A549 (cell line): ENCODE data around the gene HNMT.

ENCODE experiments used
- EHF ChIP-seq: fragments of 250-450 bp; sonication (Bioruptor Pico); IDR thresholded peaks from 2 replicates; pipeline ENCODE4 v1.5.0; 2020; ENCODE audit warnings: mild to moderate bottlenecking
- EP300 ChIP-seq, 2 experiments: fragments of >200 bp; sonication (Bioruptor Twin); formaldehyde crosslinking; IDR thresholded peaks; 2 replicates in 1 of 2; 3 replicates in 1 of 2; pipeline ENCODE4 v1.6.1; 2016 to 2017
- JUNB ChIP-seq: fragments of >200 bp; sonication (Bioruptor Twin); formaldehyde crosslinking; IDR thresholded peaks from 2 replicates; pipeline ENCODE4 v1.6.1; 2016
- PHF8 ChIP-seq: fragments of 200-600 bp; sonication (generic); IDR thresholded peaks from 2 replicates; pipeline ENCODE4 v1.6.1; 2016; ENCODE audit warnings: low read depth, mild to moderate bottlenecking, antibody characterized with exemption, moderate library complexity, borderline replicate concordance
- POLR2A ChIP-seq: IDR thresholded peaks from 2 replicates; pipeline ENCODE4 v1.6.1; 2012; ENCODE audit warnings: mild to moderate bottlenecking, low read length
- RFX5 ChIP-seq: fragments of 450-650 bp; IDR thresholded peaks from 2 replicates; pipeline ENCODE4 v1.7.1; 2014; ENCODE audit warnings: antibody characterized with exemption, mild to moderate bottlenecking, moderate library complexity
- TF ChIP-seq, protein P1 (sequence below): fragments of 450-650 bp; IDR thresholded peaks from 2 replicates; pipeline ENCODE4 v1.6.1; 2014; ENCODE audit warnings: antibody characterized with exemption
- TF ChIP-seq, protein P2 (sequence below): fragments of >200 bp; sonication (Bioruptor Twin); formaldehyde crosslinking; IDR thresholded peaks from 3 replicates; pipeline ENCODE4 v1.5.1; 2016

DNA sequence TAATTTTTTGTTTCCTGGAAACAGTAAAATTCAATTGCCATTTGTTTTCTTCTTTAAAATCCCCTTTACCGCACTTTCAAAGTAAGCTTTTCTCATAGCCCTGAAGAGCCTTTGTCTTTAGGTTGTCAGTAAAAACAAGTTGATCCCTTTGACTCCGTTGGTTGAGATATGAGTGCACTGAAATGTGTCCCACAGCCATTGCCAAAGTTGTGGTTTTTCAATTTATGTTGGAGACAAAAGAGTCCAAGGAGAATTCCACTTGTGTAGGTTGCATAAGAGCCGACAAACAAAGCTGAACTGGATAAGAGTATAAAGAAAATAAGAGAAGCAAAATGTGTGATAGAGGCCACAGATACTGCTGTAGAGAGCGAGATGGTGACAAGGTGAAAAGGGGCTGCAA, 26.1 kb upstream of the HNMT start:
- no peak for TF ChIP-seq POLR2A
- no peak for TF ChIP-seq EP300 (IDR thresholded peaks at IDR 0.05)
- TF ChIP-seq, protein P1, sequence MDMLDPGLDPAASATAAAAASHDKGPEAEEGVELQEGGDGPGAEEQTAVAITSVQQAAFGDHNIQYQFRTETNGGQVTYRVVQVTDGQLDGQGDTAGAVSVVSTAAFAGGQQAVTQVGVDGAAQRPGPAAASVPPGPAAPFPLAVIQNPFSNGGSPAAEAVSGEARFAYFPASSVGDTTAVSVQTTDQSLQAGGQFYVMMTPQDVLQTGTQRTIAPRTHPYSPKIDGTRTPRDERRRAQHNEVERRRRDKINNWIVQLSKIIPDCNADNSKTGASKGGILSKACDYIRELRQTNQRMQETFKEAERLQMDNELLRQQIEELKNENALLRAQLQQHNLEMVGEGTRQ = no peak
- TF ChIP-seq, protein P2, sequence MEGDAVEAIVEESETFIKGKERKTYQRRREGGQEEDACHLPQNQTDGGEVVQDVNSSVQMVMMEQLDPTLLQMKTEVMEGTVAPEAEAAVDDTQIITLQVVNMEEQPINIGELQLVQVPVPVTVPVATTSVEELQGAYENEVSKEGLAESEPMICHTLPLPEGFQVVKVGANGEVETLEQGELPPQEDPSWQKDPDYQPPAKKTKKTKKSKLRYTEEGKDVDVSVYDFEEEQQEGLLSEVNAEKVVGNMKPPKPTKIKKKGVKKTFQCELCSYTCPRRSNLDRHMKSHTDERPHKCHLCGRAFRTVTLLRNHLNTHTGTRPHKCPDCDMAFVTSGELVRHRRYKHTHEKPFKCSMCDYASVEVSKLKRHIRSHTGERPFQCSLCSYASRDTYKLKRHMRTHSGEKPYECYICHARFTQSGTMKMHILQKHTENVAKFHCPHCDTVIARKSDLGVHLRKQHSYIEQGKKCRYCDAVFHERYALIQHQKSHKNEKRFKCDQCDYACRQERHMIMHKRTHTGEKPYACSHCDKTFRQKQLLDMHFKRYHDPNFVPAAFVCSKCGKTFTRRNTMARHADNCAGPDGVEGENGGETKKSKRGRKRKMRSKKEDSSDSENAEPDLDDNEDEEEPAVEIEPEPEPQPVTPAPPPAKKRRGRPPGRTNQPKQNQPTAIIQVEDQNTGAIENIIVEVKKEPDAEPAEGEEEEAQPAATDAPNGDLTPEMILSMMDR = no peak
- no peak for TF ChIP-seq RFX5
- no peak for TF ChIP-seq PHF8
- TF ChIP-seq EHF (CRISPR knock-in tag) = no peak
- TF ChIP-seq JUNB = no peak
